Cardiac muscle cell (in vitro differentiated cells and primary cell): ENCODE measurements around the gene SFXN5. TPM values are rescaled to one million over a fixed set of nuclear protein-coding genes. Genes with fewer than 3 reads are reported as not detected.

ENCODE experiments used
- DNase-seq, 2 donors: peaks; one replicate each; pipeline versions ENCODE4 v3.0.0 to v3.0.0-alpha.2; 2010 to 2017; ENCODE audit warnings: low read depth in 1 of 2, low spot score in 1 of 2
- H3K27ac ChIP-seq: fragments of 200-600 bp; sonication (generic); 2 replicates; pipeline ENCODE4 v1.5.1; 2016
- H3K27me3 ChIP-seq: fragments of 200-600 bp; sonication (generic); 2 replicates; pipeline ENCODE4 v1.6.0; 2016; ENCODE audit warnings: control low read depth
- H3K36me3 ChIP-seq: fragments of 200-600 bp; sonication (generic); 2 replicates; pipeline ENCODE4 v1.5.1; 2016; ENCODE audit warnings: control low read depth
- H3K4me1 ChIP-seq: fragments of 200-600 bp; sonication (generic); 2 replicates; pipeline ENCODE4 v1.8.1; 2017; ENCODE audit warnings: low read depth, mild to moderate bottlenecking, mixed run types
- H3K4me3 ChIP-seq: fragments of 200-600 bp; sonication (generic); 2 replicates; pipeline ENCODE4 v1.5.1; 2016; ENCODE audit warnings: mild to moderate bottlenecking
- H3K9me3 ChIP-seq: fragments of 200-600 bp; sonication (generic); 2 replicates; pipeline ENCODE4 v1.5.1; 2017; ENCODE audit warnings: low read depth, mild to moderate bottlenecking, control low read depth
- CTCF ChIP-seq: IDR thresholded peaks from 2 replicates; pipeline ENCODE4 v1.5.1; 2012; ENCODE audit warnings: low read depth, mild to moderate bottlenecking, low read length
- polyA plus RNA-seq: library from polyadenylated mRNA; unstranded; fragments of >200 nt; fragmentation: Nextera tagmentation; extraction: Ambion mirVana; gene quantifications from 2 replicates; pipeline ENCODE4 v1.2.1, GENCODE V29; 2016
- total RNA-seq: library from RNA; depleted of rRNA; stranded (reverse); fragments of >200 nt; gene quantifications from 2 replicates; pipeline ENCODE4 v1.2.3, GENCODE V29; 2016

The SFXN5 gene
- total and polyA plus RNA-seq, 2 experiments from 2014 or later: 11.4 to 13.5 TPM

GRCh38 chr2:73082523-73083410 is 11.3 kb upstream of the SFXN5 start:
- peaks cover 15% of the 10 kb centered on the region for H3K27me3 ChIP-seq
- H3K27ac ChIP-seq: no peak overlapping the region
- TF ChIP-seq CTCF: no peak
- DNase-seq: no peak
- H3K4me1 ChIP-seq: no peaks in the 10 kb centered on the region
- H3K9me3 ChIP-seq: no peaks in the 10 kb centered on the region
- H3K4me3 ChIP-seq: no peak overlapping the region
- H3K36me3 ChIP-seq: no peaks in the 10 kb centered on the region

- Histone ChIP-seq H3K9me3 (no peaks in the 10 kb centered on the region), H3K36me3 (no peaks in the 10 kb centered on the region), H3K27me3 (peaks cover 20% of the 10 kb centered on the region), H3K27ac (no peak overlapping the region), H3K4me3 (no peak overlapping the region), H3K4me1 (no peaks in the 10 kb centered on the region)
- DNase-seq: no peak
- TF ChIP-seq CTCF: no peak
Observed at GRCh38 chr2:73081181-73081671, 9.7 kb upstream of the SFXN5 start.

- Histone ChIP-seq H3K27ac (no peak overlapping the region), H3K4me3 (no peak overlapping the region), H3K36me3 (no peaks in the 10 kb centered on the region), H3K27me3 (peaks cover 20% of the 10 kb centered on the region), H3K9me3 (no peaks in the 10 kb centered on the region), H3K4me1 (no peaks in the 10 kb centered on the region)
- DNase-seq: peak in 1 of 2 donors; percentile 16
- no peak for TF ChIP-seq CTCF
Observed at GRCh38 chr2:73080321-73081131, 9.0 kb upstream of the SFXN5 start.

GRCh38 chr2:73079636-73080035 is 8.1 kb upstream of the SFXN5 start:
- no peaks in the 10 kb centered on the region for H3K4me1 ChIP-seq
- no peak for TF ChIP-seq CTCF
- H3K4me3 ChIP-seq: no peak overlapping the region
- no peak overlapping the region for H3K27ac ChIP-seq
- no peak for DNase-seq
- H3K9me3 ChIP-seq: no peaks in the 10 kb centered on the region
- no peaks in the 10 kb centered on the region for H3K36me3 ChIP-seq
- H3K27me3 ChIP-seq: peaks cover 20% of the 10 kb centered on the region

DNA sequence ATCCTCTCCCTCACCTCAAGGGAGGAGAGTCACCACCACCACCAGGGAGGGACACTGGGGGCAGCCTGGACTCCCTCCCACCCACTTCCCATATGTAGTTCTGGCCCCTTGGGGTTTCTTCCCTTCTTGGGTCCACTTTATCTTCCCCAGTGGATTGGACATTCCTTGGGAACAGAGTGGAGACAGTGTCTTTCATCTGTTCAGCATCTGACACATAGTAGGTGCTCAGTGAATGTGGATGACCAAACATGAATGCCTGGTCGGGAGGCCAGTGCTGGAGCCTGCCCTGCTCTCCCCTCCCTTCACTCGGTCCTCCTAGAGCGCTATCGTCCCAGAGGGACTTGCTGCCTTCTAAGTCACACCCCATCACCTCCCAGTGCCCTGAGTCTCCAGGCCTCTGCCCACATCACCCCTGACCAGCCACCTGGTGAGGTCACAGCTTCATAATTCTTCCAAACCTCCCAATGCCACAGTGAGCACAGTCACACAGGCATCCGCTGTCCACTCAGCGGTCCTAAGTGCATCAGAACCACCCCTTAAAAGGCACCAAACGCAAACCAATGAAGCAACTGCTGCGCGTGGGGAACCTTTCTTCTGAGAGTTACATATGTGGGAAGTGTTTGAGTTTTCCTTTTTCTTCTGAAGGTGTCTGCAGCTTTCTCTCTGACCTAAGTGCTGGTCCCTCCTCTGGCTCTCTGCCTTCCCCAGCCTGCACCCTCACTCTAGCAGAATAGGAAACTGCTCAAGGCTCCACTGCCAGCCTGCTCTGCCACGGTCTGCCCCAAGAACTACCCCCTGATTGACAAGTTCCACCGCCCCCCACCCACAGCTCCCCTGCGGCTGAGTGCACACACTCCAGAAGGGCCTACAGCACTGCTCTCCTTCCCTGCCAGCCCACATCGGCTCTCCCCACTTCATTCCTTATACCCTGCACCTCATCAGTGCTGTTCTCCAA is 7.2 kb upstream of the SFXN5 start:
- H3K9me3 ChIP-seq: no peaks in the 10 kb centered on the region
- H3K36me3 ChIP-seq: no peaks in the 10 kb centered on the region
- peaks cover 17% of the 10 kb centered on the region for H3K27me3 ChIP-seq
- no peak for DNase-seq
- H3K4me1 ChIP-seq: no peaks in the 10 kb centered on the region
- TF ChIP-seq CTCF: no peak
- no peak overlapping the region for H3K4me3 ChIP-seq
- H3K27ac ChIP-seq: no peak overlapping the region
